DMS53 treated with DMSO at 0.1 percent for 48 hours (cell line): Measurements from ENCODE around the gene PEAK1.

Source experiments
- DNase-seq: peaks from one replicate; lab custom pipeline; 2025; ENCODE audit not compliant: unreplicated experiment; lab: John Stamatoyannopoulos, UW

Gene PEAK1, protein sequence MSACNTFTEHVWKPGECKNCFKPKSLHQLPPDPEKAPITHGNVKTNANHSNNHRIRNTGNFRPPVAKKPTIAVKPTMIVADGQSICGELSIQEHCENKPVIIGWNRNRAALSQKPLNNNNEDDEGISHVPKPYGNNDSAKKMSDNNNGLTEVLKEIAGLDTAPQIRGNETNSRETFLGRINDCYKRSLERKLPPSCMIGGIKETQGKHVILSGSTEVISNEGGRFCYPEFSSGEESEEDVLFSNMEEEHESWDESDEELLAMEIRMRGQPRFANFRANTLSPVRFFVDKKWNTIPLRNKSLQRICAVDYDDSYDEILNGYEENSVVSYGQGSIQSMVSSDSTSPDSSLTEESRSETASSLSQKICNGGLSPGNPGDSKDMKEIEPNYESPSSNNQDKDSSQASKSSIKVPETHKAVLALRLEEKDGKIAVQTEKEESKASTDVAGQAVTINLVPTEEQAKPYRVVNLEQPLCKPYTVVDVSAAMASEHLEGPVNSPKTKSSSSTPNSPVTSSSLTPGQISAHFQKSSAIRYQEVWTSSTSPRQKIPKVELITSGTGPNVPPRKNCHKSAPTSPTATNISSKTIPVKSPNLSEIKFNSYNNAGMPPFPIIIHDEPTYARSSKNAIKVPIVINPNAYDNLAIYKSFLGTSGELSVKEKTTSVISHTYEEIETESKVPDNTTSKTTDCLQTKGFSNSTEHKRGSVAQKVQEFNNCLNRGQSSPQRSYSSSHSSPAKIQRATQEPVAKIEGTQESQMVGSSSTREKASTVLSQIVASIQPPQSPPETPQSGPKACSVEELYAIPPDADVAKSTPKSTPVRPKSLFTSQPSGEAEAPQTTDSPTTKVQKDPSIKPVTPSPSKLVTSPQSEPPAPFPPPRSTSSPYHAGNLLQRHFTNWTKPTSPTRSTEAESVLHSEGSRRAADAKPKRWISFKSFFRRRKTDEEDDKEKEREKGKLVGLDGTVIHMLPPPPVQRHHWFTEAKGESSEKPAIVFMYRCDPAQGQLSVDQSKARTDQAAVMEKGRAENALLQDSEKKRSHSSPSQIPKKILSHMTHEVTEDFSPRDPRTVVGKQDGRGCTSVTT (N-terminal part only)

DNA sequence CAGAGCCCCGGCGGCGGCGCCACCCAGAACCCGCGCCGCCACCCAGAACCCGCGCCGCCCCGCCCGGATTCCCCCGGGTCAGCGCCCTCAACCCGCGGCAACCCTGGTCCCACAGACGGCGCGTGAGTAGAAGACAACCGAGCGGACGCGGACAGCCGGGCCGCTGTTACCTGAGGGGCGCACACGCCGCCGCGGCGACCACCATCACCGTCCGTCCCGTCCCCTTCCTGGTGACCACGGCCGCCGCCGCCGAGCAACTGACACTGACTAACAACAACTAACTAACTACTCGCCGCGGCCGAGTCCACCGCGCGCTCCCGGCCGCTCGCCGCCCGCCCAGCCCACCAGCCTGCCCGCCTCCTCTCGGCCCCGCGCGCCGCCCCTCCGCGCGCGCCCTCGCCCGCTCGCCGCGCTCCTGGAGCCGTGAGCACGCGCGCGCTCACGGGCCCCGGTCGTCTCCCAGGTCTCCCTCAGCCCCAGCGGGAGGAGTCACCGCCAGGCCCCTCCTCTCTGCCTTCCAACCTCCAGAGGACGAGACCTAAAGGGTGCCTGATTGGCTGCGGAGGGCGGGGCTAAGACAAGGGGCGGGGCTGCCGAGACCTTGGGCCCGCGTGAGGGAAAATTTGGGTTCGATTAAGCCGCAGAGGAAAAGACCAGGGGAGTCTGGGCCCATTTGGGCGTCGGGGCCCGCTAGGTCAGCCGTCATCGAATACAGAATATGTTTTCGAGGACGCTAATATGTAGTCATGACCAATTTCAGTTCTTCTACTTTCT is at the start of gene PEAK1:
Gene PEAK1 (minus strand): TSS at position 269 of the 774 bp plus-strand sequence. CDS start 238,178 bp downstream, outside the sequence.
- peak; percentile 83 for DNase-seq

DNA sequence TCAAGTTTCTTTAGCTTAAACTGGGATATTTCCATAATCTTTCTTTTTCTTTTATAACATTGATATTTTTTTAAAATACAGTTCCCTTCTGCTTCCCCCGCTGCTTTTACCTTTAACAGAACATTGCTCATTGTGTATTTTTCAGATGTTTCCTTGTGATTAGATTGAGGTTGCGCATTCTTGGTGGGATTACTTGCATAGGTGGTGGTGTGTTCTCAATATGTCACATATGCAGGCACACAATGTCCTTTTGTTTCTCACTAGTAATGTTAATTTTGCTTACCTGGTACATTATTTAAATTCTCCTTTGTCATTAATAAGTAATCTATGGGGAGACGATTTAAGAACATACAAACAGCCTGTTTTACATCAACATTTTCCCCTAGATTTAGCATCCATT is 49.0 kb upstream of the PEAK1 start:
- DNase-seq: no peak

DNA sequence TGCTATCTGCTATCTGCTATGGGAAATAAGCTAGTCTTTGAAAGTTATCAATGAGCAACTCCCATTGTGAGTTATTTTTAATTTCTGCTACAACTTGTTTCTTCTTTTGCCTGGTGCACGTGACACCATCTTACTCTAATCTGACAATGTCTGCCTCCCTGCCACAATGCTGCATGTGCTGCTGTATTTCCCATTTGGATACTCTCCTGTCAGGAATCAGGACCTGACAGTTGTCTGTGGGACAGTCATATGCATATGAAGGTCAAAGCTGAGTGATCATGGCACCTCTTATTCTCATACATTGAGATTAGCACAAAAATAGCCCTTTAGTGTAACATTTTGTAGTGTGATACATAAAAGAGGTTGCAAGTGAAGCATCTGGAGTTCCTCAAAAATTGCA is 46.6 kb upstream of the PEAK1 start:
- DNase-seq: no peak

DNA sequence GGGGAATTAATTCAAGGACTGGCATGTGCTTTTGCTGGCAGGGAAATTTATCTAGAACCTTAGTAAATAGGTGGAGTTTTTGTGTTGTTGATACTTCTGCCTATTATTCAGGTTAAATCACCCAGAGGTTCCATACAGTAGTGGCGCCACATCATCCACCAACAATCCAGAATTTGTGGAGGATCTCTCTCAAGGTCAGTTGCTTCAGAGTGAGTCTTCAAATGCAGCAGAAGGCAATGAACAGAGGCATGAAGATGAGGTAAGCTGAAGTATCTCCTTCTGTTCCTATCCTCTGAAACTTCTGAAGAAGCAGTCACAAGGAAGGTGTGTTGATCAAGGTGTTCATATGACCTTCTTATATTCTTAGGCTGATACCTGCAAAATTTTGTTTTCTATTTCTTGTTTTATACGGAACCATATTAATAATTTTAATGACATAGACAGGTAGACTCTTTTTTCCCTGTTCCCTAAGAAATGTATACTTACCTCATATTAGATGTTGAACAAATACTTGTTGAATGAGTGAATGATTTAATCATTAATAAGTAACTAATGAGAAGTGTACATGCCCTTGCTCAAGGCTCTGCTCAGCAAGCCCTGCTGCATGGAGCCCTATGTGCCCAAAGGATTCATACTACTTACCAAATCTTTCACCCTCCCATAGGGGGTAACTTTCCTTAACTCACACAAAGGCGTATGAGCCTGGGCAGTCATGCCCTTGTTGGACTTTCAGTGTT is 44.4 kb upstream of the PEAK1 start:
- DNase-seq: no peak

DNA sequence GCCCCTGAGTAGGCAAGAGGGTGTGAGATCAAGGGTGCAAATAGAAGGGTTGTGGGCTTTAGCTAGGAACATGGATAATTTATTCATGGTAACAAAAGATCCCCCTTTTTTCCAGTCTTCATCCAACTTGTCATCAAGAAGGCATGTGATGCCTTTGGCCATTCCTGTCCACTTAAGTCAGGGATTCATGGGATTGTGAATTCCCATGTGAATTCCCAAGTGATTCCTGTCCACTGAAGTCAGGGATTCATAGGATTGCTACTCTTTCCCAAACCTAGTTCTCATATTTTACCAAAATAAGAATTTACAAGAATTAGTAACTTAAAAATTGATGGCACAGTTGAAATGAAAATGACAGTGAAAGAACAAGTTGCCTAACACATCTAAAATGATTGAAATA is 41.6 kb upstream of the PEAK1 start:
- DNase-seq: no peak

DNA sequence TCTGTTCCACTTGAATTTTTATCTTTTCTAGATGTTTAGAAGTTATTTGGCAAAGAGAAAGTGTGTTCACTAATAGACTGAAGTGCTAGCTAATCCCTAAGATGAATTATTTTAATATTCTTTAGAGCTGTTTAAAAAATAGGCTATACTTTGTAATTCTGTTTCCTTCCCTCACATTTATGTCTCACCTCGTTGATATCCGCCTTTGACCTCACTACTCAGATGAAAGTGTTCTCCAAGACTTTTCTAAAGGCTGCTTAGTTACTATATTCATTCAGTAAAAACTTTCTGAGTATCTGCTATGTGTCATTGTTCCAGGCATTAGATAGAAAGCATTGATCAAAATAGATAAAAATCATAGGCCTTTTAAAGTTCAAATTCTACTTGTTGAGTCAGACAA is 39.1 kb upstream of the PEAK1 start:
- no peak for DNase-seq

DNA sequence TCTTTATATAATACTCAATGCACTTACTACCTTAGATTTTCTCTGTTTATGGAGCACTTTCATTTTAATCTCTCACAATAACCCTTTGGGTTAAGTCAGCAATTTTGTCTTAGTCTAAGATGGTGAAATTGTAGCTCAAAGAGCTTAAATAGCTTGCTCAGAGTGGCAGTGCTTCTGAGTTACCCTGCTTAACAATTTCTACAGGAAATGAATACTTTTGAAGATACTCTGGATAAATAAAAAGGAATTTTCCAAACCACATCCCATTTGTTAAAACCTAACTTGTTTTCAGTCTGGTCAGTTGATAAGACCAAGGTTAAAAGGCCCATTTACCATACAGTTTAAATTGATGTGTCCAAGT is 38.0 kb upstream of the PEAK1 start:
- no peak for DNase-seq

DNA sequence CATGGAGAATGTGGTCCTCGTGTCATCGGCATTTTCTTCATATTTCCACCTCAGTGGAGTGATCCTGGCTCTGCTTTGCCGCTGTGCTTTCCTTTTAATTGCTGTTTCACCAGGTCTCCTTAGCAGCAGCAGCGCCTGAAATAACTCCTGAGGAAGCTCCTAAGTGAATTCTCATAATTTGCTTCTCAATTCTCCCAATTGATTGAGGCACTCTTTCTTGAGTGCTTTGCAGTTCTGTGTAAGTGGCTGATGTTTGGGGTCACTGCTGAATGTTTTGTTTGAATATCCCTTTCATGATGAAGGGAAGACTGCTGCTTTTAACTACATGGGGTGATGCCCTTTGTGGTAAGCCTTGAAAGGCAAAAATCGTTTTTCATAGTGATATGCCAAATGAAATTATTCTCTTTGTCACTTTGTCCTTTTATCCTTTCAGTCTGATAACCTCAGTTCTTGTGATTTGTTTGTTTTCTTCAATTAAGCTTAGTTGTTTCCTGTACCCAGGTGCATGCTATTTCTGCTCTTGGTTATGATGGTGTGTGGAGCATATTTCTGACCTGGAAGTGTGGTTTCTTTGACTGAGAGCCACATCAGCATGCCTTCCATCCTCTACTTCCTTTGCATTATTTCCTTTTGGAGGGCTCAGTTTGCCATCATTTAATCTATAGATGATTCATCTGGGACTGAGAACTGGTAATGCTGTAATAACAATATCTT is 37.4 kb upstream of the PEAK1 start:
- DNase-seq: no peak

DNA sequence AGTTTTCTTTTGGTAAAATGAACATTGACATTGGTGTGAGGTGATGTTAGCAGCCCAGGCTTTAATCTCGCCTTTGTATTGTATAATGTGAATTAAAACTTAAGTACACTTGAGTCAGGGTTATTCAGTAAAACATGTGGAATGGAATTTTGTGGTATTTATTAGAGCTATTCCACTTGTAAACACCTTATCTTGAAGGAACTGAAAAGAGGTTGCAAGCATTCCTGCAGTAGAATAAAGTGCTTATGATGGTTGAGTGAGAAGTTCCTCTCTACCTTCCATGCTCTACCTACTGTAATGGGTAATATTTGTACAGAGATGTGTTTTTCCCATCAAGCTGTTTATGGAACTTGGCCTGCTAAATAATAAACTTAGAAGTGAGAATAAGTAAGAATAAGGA is 36.8 kb upstream of the PEAK1 start:
- no peak for DNase-seq

DNA sequence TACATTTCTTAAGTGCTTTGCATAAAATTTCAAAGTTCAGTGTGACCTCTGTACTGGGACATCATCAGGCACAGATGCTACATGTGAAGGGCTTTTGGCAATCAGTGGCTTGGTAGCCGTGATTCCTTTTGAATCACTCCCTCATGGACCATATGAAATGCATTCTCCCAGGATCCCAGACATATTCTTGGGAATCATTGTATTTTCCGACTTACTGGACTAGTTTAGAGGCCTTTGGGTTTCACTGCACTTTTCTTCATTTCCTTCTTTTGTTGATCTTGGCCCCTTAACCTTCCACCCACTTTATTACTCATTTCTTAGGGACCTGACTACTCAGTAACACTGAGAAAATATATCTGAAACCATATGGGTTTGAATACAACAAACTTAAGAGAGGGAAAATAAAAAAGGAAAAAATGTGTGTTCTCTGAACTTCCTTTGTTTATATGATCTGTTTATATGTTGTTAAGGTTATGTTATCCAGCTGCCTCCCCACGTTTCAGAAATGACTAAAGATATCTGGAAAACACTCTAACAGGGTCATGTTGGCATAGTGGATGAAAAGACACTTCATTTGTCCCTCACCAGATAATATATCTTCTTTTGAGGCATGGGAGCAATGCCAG is 35.9 kb upstream of the PEAK1 start:
- DNase-seq: no peak

DNA sequence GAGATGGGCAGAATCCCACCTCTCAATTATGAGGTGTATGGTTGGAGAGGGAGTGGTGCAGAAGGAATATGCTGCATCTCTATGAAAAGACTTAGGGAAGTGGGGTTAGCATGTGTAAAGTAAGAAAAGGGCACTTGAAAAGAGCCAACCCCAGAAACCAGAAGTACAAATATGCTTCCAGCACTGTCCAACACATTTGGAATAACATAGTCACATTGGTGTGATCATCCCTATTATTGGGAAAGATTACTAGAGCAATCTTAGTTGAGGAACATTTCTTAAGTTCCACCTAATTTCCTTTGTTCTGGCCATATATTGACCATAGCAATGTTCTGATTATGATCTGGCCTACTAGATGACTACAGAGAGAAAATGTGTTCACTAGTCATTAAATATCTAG is 35.0 kb upstream of the PEAK1 start:
- DNase-seq: no peak

DNA sequence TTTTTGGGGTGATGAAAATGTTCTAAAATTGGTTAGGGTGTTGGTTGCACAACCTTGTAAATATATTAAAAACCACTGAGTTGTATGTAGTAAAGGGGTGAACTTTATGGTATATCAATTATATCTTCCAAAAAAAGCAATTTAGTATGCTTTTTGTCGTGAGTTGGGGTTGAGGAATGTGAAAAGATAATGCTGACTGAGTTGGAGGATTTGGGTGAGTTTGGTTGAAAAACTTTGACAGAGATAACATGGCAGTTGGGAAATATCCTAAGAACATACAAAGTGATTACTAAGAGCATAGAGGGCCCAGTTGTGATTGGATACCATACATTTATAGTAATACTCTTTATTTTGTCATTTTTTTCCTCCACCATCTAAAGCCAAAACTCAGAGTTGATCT is 34.4 kb upstream of the PEAK1 start:
- no peak for DNase-seq

DNA sequence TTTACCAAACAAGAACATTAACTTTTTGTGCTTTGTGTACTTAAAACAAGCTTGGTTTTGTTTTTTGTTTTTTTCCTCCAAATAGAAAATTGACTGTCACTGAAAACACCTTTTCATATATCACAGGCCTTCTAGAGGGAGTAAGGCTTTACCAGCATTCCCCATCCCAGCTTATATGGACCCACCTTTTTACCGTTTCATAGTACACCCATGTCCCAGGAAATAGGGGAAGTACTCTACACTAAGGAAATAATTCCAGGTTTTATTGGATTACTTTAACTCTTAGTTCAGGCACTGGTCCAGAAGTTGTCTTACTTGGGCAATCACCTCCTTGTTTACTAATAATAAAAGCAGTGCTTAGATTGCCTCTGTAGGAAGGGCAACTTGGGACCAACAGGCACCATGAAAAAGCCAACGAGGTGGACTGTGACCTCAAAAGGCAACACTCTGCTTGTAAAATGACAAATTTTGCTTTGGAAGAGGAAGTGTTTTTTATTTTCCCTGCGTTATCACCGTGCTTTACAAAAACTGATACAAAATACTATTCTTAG is 27.0 kb upstream of the PEAK1 start:
- DNase-seq: no peak

DNA sequence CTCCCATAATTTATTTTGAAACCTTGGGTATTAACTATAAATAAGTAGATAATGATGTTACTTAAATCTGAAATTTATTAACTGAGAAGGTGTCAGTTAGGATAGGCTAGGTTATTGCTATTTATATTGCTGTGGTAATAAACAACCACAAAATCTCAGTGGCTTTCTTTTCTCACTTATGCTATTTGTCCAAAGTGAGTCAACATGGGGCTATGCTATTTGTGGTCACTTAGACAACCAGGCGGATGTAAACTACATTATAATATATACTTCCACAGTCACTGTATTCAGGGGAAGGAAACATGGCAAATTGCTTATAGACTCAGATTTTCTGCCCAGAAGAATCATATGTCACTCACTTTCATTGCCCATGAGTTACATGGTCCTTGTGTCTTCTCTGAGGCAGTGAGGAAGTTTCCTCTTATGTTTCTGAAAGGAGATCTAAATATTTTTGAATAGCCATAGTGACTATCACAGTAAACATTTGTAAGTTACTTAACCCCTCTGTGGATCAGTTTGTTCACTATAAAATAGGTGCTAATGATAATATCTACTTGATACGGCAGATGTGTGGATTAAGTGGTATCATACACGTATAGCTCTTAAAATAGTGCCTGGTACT is 20.6 kb upstream of the PEAK1 start:
- DNase-seq: no peak

DNA sequence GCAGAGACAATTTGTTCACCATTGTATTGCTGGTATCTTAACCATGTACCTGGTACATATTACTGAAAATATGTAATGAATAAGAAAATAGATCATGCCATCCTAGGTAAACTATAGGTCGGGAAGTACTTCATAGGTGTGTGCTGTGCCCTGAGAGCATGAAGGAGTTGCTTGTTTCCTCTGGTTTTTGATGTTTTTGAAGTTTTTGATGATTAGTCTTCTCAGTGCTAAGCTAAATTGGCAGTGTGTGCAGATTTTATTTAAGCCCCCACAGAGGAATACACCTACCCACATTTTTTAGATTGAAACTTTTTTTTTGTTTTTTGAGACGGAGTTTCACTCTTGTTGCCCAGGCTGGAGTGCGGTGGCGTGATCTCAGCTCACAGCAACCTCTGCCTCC is 17.4 kb upstream of the PEAK1 start:
- no peak for DNase-seq

DNA sequence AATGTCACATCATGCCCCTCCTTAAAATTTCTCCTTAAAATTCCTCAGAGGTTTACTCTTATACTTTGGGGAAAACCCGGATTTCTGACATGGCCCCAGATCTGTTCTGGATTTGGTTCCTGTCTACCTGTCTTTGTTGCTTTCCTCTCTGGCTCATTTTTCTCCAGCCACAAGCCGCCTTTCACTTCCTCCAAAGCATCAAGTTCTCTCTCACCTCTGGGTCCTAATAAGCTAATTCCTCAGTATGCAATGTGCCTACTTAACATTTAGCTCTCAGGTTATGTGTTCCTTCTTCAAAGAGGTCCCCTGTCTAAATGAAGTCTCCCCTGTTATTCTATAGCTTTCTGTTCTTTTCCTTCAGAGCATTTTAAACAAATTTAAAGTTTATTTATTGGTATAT is 16.9 kb upstream of the PEAK1 start:
- DNase-seq: no peak

DNA sequence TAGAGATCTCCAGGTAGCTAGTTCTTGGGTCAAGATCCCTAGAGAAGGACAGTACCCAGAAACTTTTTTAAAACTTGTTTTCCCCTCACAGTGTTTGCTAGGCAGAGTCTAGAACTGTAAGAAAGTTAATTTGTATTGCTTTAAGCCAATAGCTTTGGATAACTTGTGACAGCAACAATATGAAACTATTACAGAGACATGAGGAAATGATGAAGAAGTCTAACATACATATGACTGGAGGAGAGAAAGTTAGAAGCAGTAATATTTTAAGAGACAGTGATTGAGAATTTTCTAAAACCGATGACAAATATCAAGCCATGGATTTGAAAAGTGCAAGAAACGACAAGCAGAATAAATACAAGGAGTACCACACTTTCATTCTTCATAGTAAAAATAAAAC is 10.7 kb upstream of the PEAK1 start:
- no peak for DNase-seq

DNA sequence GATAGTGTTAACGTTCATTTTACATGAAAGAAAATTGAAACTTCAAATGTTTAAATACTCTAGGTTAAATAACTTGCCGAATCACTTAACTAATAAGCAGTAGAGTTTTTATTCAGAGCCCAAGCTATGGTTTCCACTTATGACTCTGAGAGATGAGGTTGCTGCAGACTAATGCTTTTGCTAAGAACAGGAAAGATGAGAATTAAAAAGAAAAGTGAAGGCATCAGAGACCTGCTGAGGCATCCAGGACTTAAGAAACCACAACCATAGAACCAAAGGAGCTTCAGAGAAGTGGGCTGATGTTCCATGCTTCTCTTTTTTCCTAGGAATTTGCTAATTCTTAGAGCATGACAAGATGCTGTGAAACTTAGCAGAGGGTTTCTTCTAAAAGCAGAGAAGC is 10.3 kb upstream of the PEAK1 start:
- DNase-seq: no peak

DNA sequence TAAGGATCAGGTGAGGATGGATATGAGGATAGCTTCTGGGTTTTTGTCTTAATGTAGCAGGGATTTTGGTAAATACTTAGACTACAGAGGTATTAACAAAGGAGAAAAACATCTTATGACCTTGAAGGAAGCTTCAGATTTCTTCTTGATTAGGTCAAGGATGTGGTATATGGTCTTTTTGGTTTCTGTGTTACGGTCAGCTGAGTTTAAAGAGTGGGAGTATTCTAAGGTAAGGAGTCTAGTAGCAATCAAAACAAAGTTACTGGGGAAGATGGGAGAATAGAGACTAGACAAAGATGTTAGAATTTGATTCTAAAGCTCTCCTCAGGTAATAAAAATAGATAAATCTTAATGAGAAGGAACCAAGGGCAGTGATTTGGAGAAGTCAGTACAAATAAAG is 7.0 kb upstream of the PEAK1 start:
- no peak for DNase-seq
